CD8-positive, alpha-beta memory T cell (primary cell): ENCODE data around the gene GFM1. TPM values are rescaled to one million over a fixed set of nuclear protein-coding genes. Genes with fewer than 3 reads are reported as not detected.

ENCODE experiments used
- CTCF ChIA-PET: fragments of 350-600 bp; sonication (Branson Sonifier 250); formaldehyde crosslinking; loops from one replicate; lab custom pipeline; 2021; ENCODE audit warnings: antibody characterized with exemption; lab: Charles Lee
- POLR2A ChIA-PET: fragments of 350-600 bp; sonication (Branson Sonifier 250); formaldehyde crosslinking; loops from one replicate; lab custom pipeline; 2021; ENCODE audit warnings: antibody characterized with exemption; lab: Charles Lee
- DNase-seq, 5 donors: peaks; one replicate each; pipeline versions ENCODE4 v3.0.0 to v3.0.0-alpha.2; 2020 to 2022; ENCODE audit warnings: mixed read lengths in 1 of 5
- H3K27ac ChIP-seq: one replicate; pipeline ENCODE4 v1.7.0; 2013; ENCODE audit warnings: low read depth, mild to moderate bottlenecking, low read length, moderate library complexity
- H3K27me3 ChIP-seq: 2 replicates; pipeline ENCODE4 v1.7.0; 2013; ENCODE audit warnings: low read length, mild to moderate bottlenecking; ENCODE audit not compliant: insufficient read depth, poor library complexity, severe bottlenecking
- H3K36me3 ChIP-seq: 2 replicates; pipeline ENCODE4 v1.7.0; 2013; ENCODE audit warnings: mild to moderate bottlenecking, low read length, moderate library complexity; ENCODE audit not compliant: insufficient read depth
- H3K4me1 ChIP-seq: 2 replicates; pipeline ENCODE4 v1.7.0; 2013; ENCODE audit warnings: mild to moderate bottlenecking, low read length, moderate library complexity; ENCODE audit not compliant: insufficient read depth
- H3K4me3 ChIP-seq: 2 replicates; pipeline ENCODE4 v1.7.0; 2013; ENCODE audit warnings: mild to moderate bottlenecking, low read length
- H3K9me3 ChIP-seq: 2 replicates; pipeline ENCODE4 v1.7.0; 2013; ENCODE audit warnings: mild to moderate bottlenecking, low read length
- H3K27ac Mint-ChIP-seq, 8 donors: one replicate each; pipeline ENCODE4 v1.8.0; 2020 to 2021; ENCODE audit warnings: mixed read lengths in 8 of 8, mild to moderate bottlenecking in 6 of 8, inconsistent platforms in 3 of 8, moderate library complexity in 3 of 8
- H3K27me3 Mint-ChIP-seq, 2 donors: one replicate each; pipeline ENCODE4 v1.8.0; 2020 to 2021; ENCODE audit warnings: mixed read lengths in 2 of 2, mild to moderate bottlenecking in 1 of 2, moderate library complexity in 1 of 2
- H3K36me3 Mint-ChIP-seq, 3 donors: one replicate each; pipeline ENCODE4 v1.8.0; 2020 to 2021; ENCODE audit warnings: mixed read lengths in 3 of 3, inconsistent platforms in 1 of 3, mild to moderate bottlenecking in 1 of 3
- H3K4me1 Mint-ChIP-seq, 3 donors: one replicate each; pipeline ENCODE4 v1.8.0; 2020 to 2021; ENCODE audit warnings: mixed read lengths in 3 of 3, inconsistent platforms in 1 of 3, mild to moderate bottlenecking in 1 of 3
- H3K4me3 Mint-ChIP-seq, 7 donors: one replicate each; pipeline ENCODE4 v1.8.0; 2020 to 2021; ENCODE audit warnings: mixed read lengths in 7 of 7, mild to moderate bottlenecking in 6 of 7, moderate library complexity in 4 of 7, inconsistent platforms in 2 of 7
- H3K9me3 Mint-ChIP-seq, 5 donors: one replicate each; pipeline ENCODE4 v1.8.0; 2020 to 2022; ENCODE audit warnings: mixed read lengths in 5 of 5, mild to moderate bottlenecking in 3 of 5, moderate library complexity in 2 of 5, inconsistent platforms in 1 of 5
- polyA plus RNA-seq: library from polyadenylated mRNA; unstranded; fragments of 300-500 nt; fragmentation: Illumina TruSeq; gene quantifications from one replicate; pipeline ENCODE4 v1.2.3, GENCODE V29; 2021
- total RNA-seq, 2 experiments: library from RNA; stranded (reverse); gene quantifications; one replicate each; pipeline ENCODE4 v1.2.3, GENCODE V29; 2021

GFM1 gene
- total and polyA plus RNA-seq, 3 experiments from 2014 or later: 31.7 to 99.9 (median 91.2) TPM

- DNase-seq: no peak
- H3K27me3 ChIP-seq: no peaks in the 10 kb centered on the region
- no peaks in the 10 kb centered on the region for H3K9me3 Mint-ChIP-seq
- peaks cover 14 to 23% (median 22%) of the 10 kb centered on the region in 3 donors for H3K4me1 Mint-ChIP-seq
- peaks cover 3 to 5% of the 10 kb centered on the region in 2 donors for H3K27me3 Mint-ChIP-seq
- no peak overlapping the region for H3K27ac Mint-ChIP-seq
- H3K4me1 ChIP-seq: peaks cover 5% of the 10 kb centered on the region
- POLR2A ChIA-PET: no interaction called here
- no peak overlapping the region for H3K4me3 ChIP-seq
- no peak overlapping the region for H3K4me3 Mint-ChIP-seq
- no peaks in the 10 kb centered on the region for H3K36me3 ChIP-seq
- CTCF ChIA-PET: interaction anchor here (0.8 to 3.4 kb wide), 9 partner anchors 8 to 73 kb away, joined by 3 to 24 read pairs (median 7); partner anchors contain the start of gene MFSD1
- H3K27ac ChIP-seq: no peak overlapping the region
- H3K9me3 ChIP-seq: no peaks in the 10 kb centered on the region
- H3K36me3 Mint-ChIP-seq: peaks cover 0 to 1% (median 0%) of the 10 kb centered on the region in 3 donors
These were observed 84.5 kb downstream of the GFM1 start for GRCh38 chr3:158728851-158729250.

GRCh38 chr3:158731486-158731885 lies 87.2 kb downstream of the GFM1 start:
- H3K4me3 ChIP-seq: peak overlapping the region; percentile 20
- peaks cover 6% of the 10 kb centered on the region for H3K9me3 ChIP-seq
- H3K9me3 Mint-ChIP-seq: peaks cover 0 to 5% (median 2%) of the 10 kb centered on the region in 5 donors
- H3K36me3 ChIP-seq: no peaks in the 10 kb centered on the region
- H3K4me3 Mint-ChIP-seq: peak overlapping the region; percentile 25 to 77 (median 66)
- CTCF ChIA-PET: no interaction called here
- no peak overlapping the region for H3K27ac Mint-ChIP-seq
- POLR2A ChIA-PET: no interaction called here
- H3K36me3 Mint-ChIP-seq: peaks cover 0 to 4% (median 2%) of the 10 kb centered on the region in 3 donors
- DNase-seq: no peak
- no peaks in the 10 kb centered on the region for H3K27me3 ChIP-seq
- H3K27me3 Mint-ChIP-seq: peaks cover 3 to 5% of the 10 kb centered on the region in 2 donors
- peaks cover 5% of the 10 kb centered on the region for H3K4me1 ChIP-seq
- H3K27ac ChIP-seq: no peak overlapping the region
- peaks cover 14 to 23% (median 19%) of the 10 kb centered on the region in 3 donors for H3K4me1 Mint-ChIP-seq

GRCh38 chr3:158731938-158732855 lies 87.9 kb downstream of the GFM1 start, which contains the start of gene RARRES1:
RARRES1 (minus strand) TSS chr3:158732457; CDS start chr3:158732415, 42 bp downstream.
- Histone ChIP-seq H3K27me3 (no peaks in the 10 kb centered on the region), H3K4me3 (peak within 1 kb of the TSS; percentile 20), H3K36me3 (no peaks in the 10 kb centered on the region), H3K27ac (no peak within 1 kb of the TSS), H3K9me3 (peaks cover 6% of the 10 kb centered on the region), H3K4me1 (peaks cover 5% of the 10 kb centered on the region)
- DNase-seq: peak in 3 of 5 donors; percentile 5 to 50 (median 21)
- H3K27me3 Mint-ChIP-seq: peaks cover 3 to 5% of the 10 kb centered on the region in 2 donors
- H3K36me3 Mint-ChIP-seq: peaks cover 0 to 6% (median 2%) of the 10 kb centered on the region in 3 donors
- H3K9me3 Mint-ChIP-seq: peaks cover 0 to 5% (median 2%) of the 10 kb centered on the region in 5 donors
- H3K4me1 Mint-ChIP-seq: peaks cover 14 to 23% (median 19%) of the 10 kb centered on the region in 3 donors
- H3K27ac Mint-ChIP-seq: no peak within 1 kb of the TSS
- peak within 1 kb of the TSS; percentile 25 to 77 (median 66) for H3K4me3 Mint-ChIP-seq
- CTCF ChIA-PET: no interaction called here
- POLR2A ChIA-PET: no interaction called here

- Histone ChIP-seq H3K27me3 (no peaks in the 10 kb centered on the region), H3K27ac (no peak overlapping the region), H3K36me3 (no peaks in the 10 kb centered on the region), H3K9me3 (peaks cover 6% of the 10 kb centered on the region), H3K4me3 (no peak overlapping the region), H3K4me1 (peaks cover 5% of the 10 kb centered on the region)
- Mint-ChIP-seq H3K4me3 (peak overlapping the region in 4 of 7 donors; percentile 23 to 66 (median 45)), H3K36me3 (peaks cover 0 to 6% (median 2%) of the 10 kb centered on the region in 3 donors), H3K27ac (no peak overlapping the region), H3K27me3 (peaks cover 3 to 5% of the 10 kb centered on the region in 2 donors), H3K4me1 (peaks cover 8 to 17% (median 12%) of the 10 kb centered on the region in 3 donors), H3K9me3 (peaks cover 0 to 5% (median 2%) of the 10 kb centered on the region in 5 donors)
- ChIA-PET CTCF (no interaction called here), POLR2A (no interaction called here)
- no peak for DNase-seq
These were observed 88.5 kb downstream of the GFM1 start for GRCh38 chr3:158732856-158733200.

- no peaks in the 10 kb centered on the region for H3K36me3 ChIP-seq
- peaks cover 0 to 5% (median 2%) of the 10 kb centered on the region in 5 donors for H3K9me3 Mint-ChIP-seq
- no peak overlapping the region for H3K27ac ChIP-seq
- peaks cover 4 to 12% (median 6%) of the 10 kb centered on the region in 3 donors for H3K4me1 Mint-ChIP-seq
- H3K27me3 Mint-ChIP-seq: peaks cover 3 to 5% of the 10 kb centered on the region in 2 donors
- DNase-seq: no peak
- peaks cover 0 to 6% (median 2%) of the 10 kb centered on the region in 3 donors for H3K36me3 Mint-ChIP-seq
- no peaks in the 10 kb centered on the region for H3K27me3 ChIP-seq
- H3K4me3 ChIP-seq: no peak overlapping the region
- H3K27ac Mint-ChIP-seq: peak overlapping the region in 1 of 8 donors; percentile 84
- CTCF ChIA-PET: no interaction called here
- peaks cover 6% of the 10 kb centered on the region for H3K9me3 ChIP-seq
- peak overlapping the region in 6 of 7 donors; percentile 23 to 68 (median 60) for H3K4me3 Mint-ChIP-seq
- H3K4me1 ChIP-seq: peaks cover 5% of the 10 kb centered on the region
- POLR2A ChIA-PET: no interaction called here
These were observed 89.3 kb downstream of the GFM1 start for GRCh38 chr3:158733656-158734055.

GRCh38 chr3:158735296-158736033 lies 91.1 kb downstream of the GFM1 start:
- Mint-ChIP-seq H3K9me3 (peaks cover 0 to 5% (median 2%) of the 10 kb centered on the region in 5 donors), H3K27me3 (peaks cover 0 to 3% of the 10 kb centered on the region in 2 donors), H3K4me1 (peaks cover 4 to 12% (median 6%) of the 10 kb centered on the region in 3 donors), H3K27ac (no peak overlapping the region), H3K4me3 (no peak overlapping the region), H3K36me3 (peaks cover 0 to 6% (median 2%) of the 10 kb centered on the region in 3 donors)
- Histone ChIP-seq H3K27ac (no peak overlapping the region), H3K9me3 (peaks cover 6% of the 10 kb centered on the region), H3K27me3 (no peaks in the 10 kb centered on the region), H3K4me1 (peaks cover 5% of the 10 kb centered on the region), H3K4me3 (no peak overlapping the region), H3K36me3 (no peaks in the 10 kb centered on the region)
- DNase-seq: no peak
- ChIA-PET CTCF (interaction anchor here (1.0 to 3.0 kb wide), 2 partner anchors 7 to 66 kb away, joined by 3 to 10 read pairs; partner anchors contain the start of gene MFSD1), POLR2A (no interaction called here)

- peaks cover 0 to 1% of the 10 kb centered on the region in 2 donors for H3K27me3 Mint-ChIP-seq
- peaks cover 0 to 9% (median 2%) of the 10 kb centered on the region in 3 donors for H3K36me3 Mint-ChIP-seq
- no peaks in the 10 kb centered on the region for H3K27me3 ChIP-seq
- CTCF ChIA-PET: interaction anchor here (3.0 kb wide), 1 partner anchor 9 kb away, joined by 10 read pairs; no protein-coding TSS in a partner anchor
- no peak overlapping the region for H3K4me3 Mint-ChIP-seq
- H3K27ac ChIP-seq: no peak overlapping the region
- H3K9me3 Mint-ChIP-seq: peaks cover 0 to 5% (median 2%) of the 10 kb centered on the region in 5 donors
- no peaks in the 10 kb centered on the region for H3K36me3 ChIP-seq
- no peak overlapping the region for H3K27ac Mint-ChIP-seq
- no peak for DNase-seq
- POLR2A ChIA-PET: no interaction called here
- H3K4me1 Mint-ChIP-seq: peaks cover 8 to 17% (median 8%) of the 10 kb centered on the region in 3 donors
- no peak overlapping the region for H3K4me3 ChIP-seq
- H3K4me1 ChIP-seq: no peaks in the 10 kb centered on the region
- peaks cover 6% of the 10 kb centered on the region for H3K9me3 ChIP-seq
These were observed 93.1 kb downstream of the GFM1 start for GRCh38 chr3:158737410-158737809.
